Left ventricle myocardium inferior (tissue), 1 donor: ENCODE data around the gene RCAN2. TPM values are rescaled to one million over a fixed set of nuclear protein-coding genes. Genes with fewer than 3 reads are reported as not detected.

ENCODE experiments used
- DNase-seq: peaks from one replicate; pipeline ENCODE4 v3.0.0-alpha.2; 2020
- H3K27ac ChIP-seq: fragments of 200-600 bp; replicated peaks from 2 replicates; pipeline ENCODE4 v1.8.0; 2021
- H3K27me3 ChIP-seq: fragments of 200-600 bp; 2 replicates; pipeline ENCODE4 v1.8.0; 2021; ENCODE audit warnings: low read depth
- H3K36me3 ChIP-seq: fragments of 200-600 bp; 2 replicates; pipeline ENCODE4 v1.8.0; 2021
- H3K4me1 ChIP-seq: fragments of 200-600 bp; 2 replicates; pipeline ENCODE4 v1.8.0; 2021
- H3K4me3 ChIP-seq: fragments of 200-600 bp; 2 replicates; pipeline ENCODE4 v1.8.0; 2021; ENCODE audit warnings: mild to moderate bottlenecking, moderate library complexity
- H3K9me3 ChIP-seq: fragments of 200-600 bp; replicated peaks from 2 replicates; pipeline ENCODE4 v1.8.0; 2021
- CTCF ChIP-seq: fragments of 200-600 bp; IDR thresholded peaks from 2 replicates; pipeline ENCODE4 v1.8.0; 2021; ENCODE audit warnings: antibody characterized with exemption, mild to moderate bottlenecking, borderline replicate concordance
- intact Hi-C: fragments of 100-400 bp; cut with micrococcal nuclease; formaldehyde crosslinking; loops from one replicate; pipeline ENCODE4 v1.11.0; 2022
- total RNA-seq: library from RNA; stranded (reverse); fragmentation: NEBNext Ultra II Directional; extraction: Animal tissue kit (Norgen Biotek cat#: 25700); gene quantifications from one replicate; pipeline ENCODE4 v1.2.1, GENCODE V29; 2021
- donor health status: DM: no; HTN: yes; CAD: no; lungs with severe emphysema.

RCAN2 gene
- total RNA-seq, 1 donor from 2014 or later = 312 TPM

- no peak for DNase-seq
- intact Hi-C loops = no loop called here
- TF ChIP-seq CTCF = no peak
- H3K27me3 ChIP-seq = no peaks in the 10 kb centered on the region
- H3K4me1 ChIP-seq = peaks cover 62% of the 10 kb centered on the region
- peak overlapping the region; percentile 67 for H3K27ac ChIP-seq
- H3K36me3 ChIP-seq = no peaks in the 10 kb centered on the region
- no peak overlapping the region for H3K4me3 ChIP-seq
- peaks cover 33% of the 10 kb centered on the region for H3K9me3 ChIP-seq
Measured at GRCh38 chr6:46451343-46451742, 39.9 kb downstream of the RCAN2 start.

- Histone ChIP-seq H3K36me3 (no peaks in the 10 kb centered on the region), H3K27me3 (no peaks in the 10 kb centered on the region), H3K9me3 (peaks cover 35% of the 10 kb centered on the region), H3K4me3 (no peak overlapping the region), H3K27ac (peak overlapping the region; percentile 88), H3K4me1 (peaks cover 56% of the 10 kb centered on the region)
- no peak for DNase-seq
- no peak for TF ChIP-seq CTCF
- intact Hi-C loops = no loop called here
Measured at GRCh38 chr6:46444772-46445454, 46.3 kb downstream of the RCAN2 start.

- Histone ChIP-seq H3K27ac (peak overlapping the region; percentile 88), H3K4me1 (peaks cover 69% of the 10 kb centered on the region), H3K27me3 (no peaks in the 10 kb centered on the region), H3K36me3 (no peaks in the 10 kb centered on the region), H3K9me3 (peaks cover 22% of the 10 kb centered on the region), H3K4me3 (peak overlapping the region; percentile 9)
- no peak for DNase-seq
- no peak for TF ChIP-seq CTCF
- intact Hi-C loops = no loop called here
Measured at GRCh38 chr6:46443623-46444022, 47.6 kb downstream of the RCAN2 start.

GRCh38 chr6:46440641-46441040 lies 50.6 kb downstream of the RCAN2 start:
- no peak for DNase-seq
- Histone ChIP-seq H3K9me3 (peaks cover 5% of the 10 kb centered on the region), H3K27ac (peak overlapping the region; percentile 88), H3K27me3 (no peaks in the 10 kb centered on the region), H3K36me3 (no peaks in the 10 kb centered on the region), H3K4me1 (peaks cover 83% of the 10 kb centered on the region), H3K4me3 (no peak overlapping the region)
- TF ChIP-seq CTCF = no peak
- intact Hi-C loops = no loop called here

GRCh38 chr6:46440141-46440540 lies 51.1 kb downstream of the RCAN2 start:
- H3K4me3 ChIP-seq = no peak overlapping the region
- TF ChIP-seq CTCF = no peak
- H3K27ac ChIP-seq = peak overlapping the region; percentile 88
- peaks cover 83% of the 10 kb centered on the region for H3K4me1 ChIP-seq
- H3K9me3 ChIP-seq = peaks cover under 1% of the 10 kb centered on the region
- no peak for DNase-seq
- H3K36me3 ChIP-seq = no peaks in the 10 kb centered on the region
- H3K27me3 ChIP-seq = no peaks in the 10 kb centered on the region
- intact Hi-C loops = no loop called here
